PC-9 (cell line): ENCODE measurements around the gene STAT5B. TPM values are rescaled to one million over a fixed set of nuclear protein-coding genes. Genes with fewer than 3 reads are reported as not detected.

Experiments used
- BruUV-seq: library from RNA; stranded (reverse); fragments of 400-500 nt; replicated peaks from 2 replicates; lab custom pipeline; 2021; lab: Mats Ljungman, UMichigan
- CTCF ChIA-PET: fragments of 300-600 bp; sonication (Branson Sonifier 250); formaldehyde crosslinking; loops from one replicate; lab custom pipeline; 2022; ENCODE audit warnings: antibody characterized with exemption; lab: Charles Lee
- POLR2A ChIA-PET: fragments of 300-600 bp; sonication (Branson Sonifier 250); formaldehyde crosslinking; loops from one replicate; lab custom pipeline; 2022; ENCODE audit warnings: antibody characterized with exemption; ENCODE audit not compliant: unreplicated experiment; lab: Charles Lee
- DNase-seq, 2 experiments: peaks; one replicate each; pipeline versions ENCODE4 v3.0.0 to v3.0.0-alpha.2; 2015 to 2022; ENCODE audit warnings: mixed read lengths in 1 of 2
- H2AFZ ChIP-seq: fragments of 200-600 bp; sonication (generic); 2 replicates; pipeline ENCODE4 v1.8.1; 2017; ENCODE audit warnings: antibody characterized with exemption
- H3F3A ChIP-seq: fragments of 200-600 bp; sonication (generic); 2 replicates; pipeline ENCODE4 v1.8.1; 2017; ENCODE audit warnings: antibody characterized with exemption, mild to moderate bottlenecking, low read depth; ENCODE audit not compliant: insufficient read depth
- H3K27ac ChIP-seq: fragments of 200-600 bp; sonication (generic); 2 replicates; pipeline ENCODE4 v1.6.1; 2016; ENCODE audit warnings: mixed run types
- H3K27me3 ChIP-seq: fragments of 200-600 bp; sonication (generic); 2 replicates; pipeline ENCODE4 v1.6.1; 2016; ENCODE audit warnings: low read depth, mixed run types; ENCODE audit not compliant: insufficient read depth
- H3K36me3 ChIP-seq: fragments of 200-600 bp; sonication (generic); 2 replicates; pipeline ENCODE4 v1.6.1; 2016; ENCODE audit warnings: low read depth, mixed run types
- H3K4me1 ChIP-seq: fragments of 200-600 bp; sonication (generic); replicated peaks from 2 replicates; pipeline ENCODE4 v1.6.1; 2016; ENCODE audit warnings: mixed run types; ENCODE audit not compliant: insufficient read depth
- H3K4me2 ChIP-seq: fragments of 200-600 bp; sonication (generic); 2 replicates; pipeline ENCODE4 v1.6.1; 2017; ENCODE audit warnings: mixed run types
- H3K4me3 ChIP-seq: fragments of 200-600 bp; sonication (generic); 2 replicates; pipeline ENCODE4 v1.6.1; 2016; ENCODE audit warnings: mixed run types
- H3K79me2 ChIP-seq: fragments of 200-600 bp; sonication (generic); 2 replicates; pipeline ENCODE4 v1.6.1; 2017; ENCODE audit warnings: low read depth, mixed run types
- H3K9me2 ChIP-seq: fragments of 200-600 bp; sonication (generic); 2 replicates; pipeline ENCODE4 v1.8.1; 2017; ENCODE audit warnings: mild to moderate bottlenecking; ENCODE audit not compliant: insufficient read depth
- H3K9me3 ChIP-seq: fragments of 200-600 bp; sonication (generic); 2 replicates; pipeline ENCODE4 v1.8.1; 2016; ENCODE audit warnings: low read depth; ENCODE audit not compliant: insufficient read depth
- H4K20me1 ChIP-seq: fragments of 200-600 bp; sonication (generic); 2 replicates; pipeline ENCODE4 v1.8.1; 2017; ENCODE audit not compliant: insufficient read depth
- CTCF ChIP-seq: fragments of 200-600 bp; sonication (generic); conservative IDR thresholded peaks from 2 replicates; pipeline ENCODE4 v1.6.1; 2017; ENCODE audit warnings: mixed run types, antibody characterized with exemption, mild to moderate bottlenecking, moderate library complexity
- EZH2 ChIP-seq: fragments of 200-600 bp; sonication (generic); IDR thresholded peaks from 2 replicates; pipeline ENCODE4 v1.8.0; 2017; ENCODE audit warnings: antibody characterized with exemption, low read depth
- intact Hi-C: fragments of 100-400 bp; cut with micrococcal nuclease; formaldehyde crosslinking; loops from one replicate; pipeline ENCODE4 v1.10.0; 2022; ENCODE audit not compliant: unreplicated experiment
- total RNA-seq: library from RNA; stranded (reverse); gene quantifications from 2 replicates; pipeline ENCODE4 v1.2.3, GENCODE V29; 2021

Gene STAT5B
- total RNA-seq, 1 experiment from 2014 or later: 19.5 TPM

GRCh38 chr17:42249681-42250446 lies 26.3 kb downstream of the STAT5B start:
- Histone ChIP-seq H3K4me1 (peaks cover 38% of the 10 kb centered on the region), H3K9me3 (no peaks in the 10 kb centered on the region; the same call in 1 of the 2 replicates), H3K27ac (no peak overlapping the region), H4K20me1 (no peaks in the 10 kb centered on the region), H3K9me2 (no peaks in the 10 kb centered on the region), H2AFZ (no peak overlapping the region), H3K4me2 (no peak overlapping the region), H3K79me2 (peaks cover 28% of the 10 kb centered on the region), H3K4me3 (no peak overlapping the region), H3K27me3 (no peaks in the 10 kb centered on the region), H3F3A (peaks cover 37% of the 10 kb centered on the region), H3K36me3 (no peaks in the 10 kb centered on the region)
- intact Hi-C loops: no loop called here
- TF ChIP-seq CTCF (no peak), EZH2 (no peak)
- no peak for DNase-seq
- ChIA-PET POLR2A (no interaction called here), CTCF (no interaction called here)
- BruUV-seq: no TSS peak

GRCh38 chr17:42248351-42249179 lies 27.6 kb downstream of the STAT5B start:
- H3F3A ChIP-seq: peaks cover 28% of the 10 kb centered on the region
- ChIA-PET POLR2A (no interaction called here), CTCF (interaction anchor here (0.6 kb wide), 1 partner anchor 223 kb away, joined by 9 read pairs; no protein-coding TSS in a partner anchor)
- no peaks in the 10 kb centered on the region; the same call in 1 of the 2 replicates for H3K9me3 ChIP-seq
- H3K27ac ChIP-seq: peak overlapping the region; percentile 23; the same call in 1 of the 2 replicates
- no peaks in the 10 kb centered on the region for H3K27me3 ChIP-seq
- intact Hi-C loops: no loop called here
- no peaks in the 10 kb centered on the region for H4K20me1 ChIP-seq
- H3K36me3 ChIP-seq: no peaks in the 10 kb centered on the region
- H3K9me2 ChIP-seq: no peaks in the 10 kb centered on the region
- no peak overlapping the region for H3K4me2 ChIP-seq
- H2AFZ ChIP-seq: no peak overlapping the region
- no TSS peak for BruUV-seq
- peaks cover 18% of the 10 kb centered on the region for H3K79me2 ChIP-seq
- no peak overlapping the region for H3K4me3 ChIP-seq
- TF ChIP-seq EZH2 (no peak), CTCF (no peak)
- no peak for DNase-seq
- H3K4me1 ChIP-seq: peaks cover 25% of the 10 kb centered on the region

- ChIA-PET POLR2A (no interaction called here), CTCF (interaction anchor here (0.6 kb wide), 1 partner anchor 222 kb away, joined by 9 read pairs; no protein-coding TSS in a partner anchor)
Measured at GRCh38 chr17:42247734-42248133, 28.5 kb downstream of the STAT5B start.

More at GRCh38 chr17:42247734-42248133, 28.5 kb downstream of the STAT5B start:
- TF ChIP-seq EZH2 (no peak), CTCF (no peak)
- H3K79me2 ChIP-seq: peaks cover 18% of the 10 kb centered on the region
- no peak overlapping the region for H3K4me3 ChIP-seq
- no TSS peak for BruUV-seq
- H3K27ac ChIP-seq: peak overlapping the region; percentile 23; the same call in 1 of the 2 replicates
- DNase-seq: peak; percentile 29 to 74
- intact Hi-C loops: no loop called here
- H3F3A ChIP-seq: peaks cover 20% of the 10 kb centered on the region
- no peak overlapping the region for H2AFZ ChIP-seq
- no peaks in the 10 kb centered on the region for H4K20me1 ChIP-seq
- H3K4me2 ChIP-seq: no peak overlapping the region
- peaks cover 17% of the 10 kb centered on the region for H3K4me1 ChIP-seq
- H3K27me3 ChIP-seq: no peaks in the 10 kb centered on the region
- no peaks in the 10 kb centered on the region; the same call in 1 of the 2 replicates for H3K9me3 ChIP-seq
- H3K9me2 ChIP-seq: no peaks in the 10 kb centered on the region
- H3K36me3 ChIP-seq: no peaks in the 10 kb centered on the region
